ENCODE results near the gene DHX38. TPM values are rescaled to one million over a fixed set of nuclear protein-coding genes. Genes with fewer than 3 reads are reported as not detected.

The DHX38 gene
- 10 to 100 TPM; 59.0 to 70.2 (median 62.8) TPM for total RNA-seq

DNA sequence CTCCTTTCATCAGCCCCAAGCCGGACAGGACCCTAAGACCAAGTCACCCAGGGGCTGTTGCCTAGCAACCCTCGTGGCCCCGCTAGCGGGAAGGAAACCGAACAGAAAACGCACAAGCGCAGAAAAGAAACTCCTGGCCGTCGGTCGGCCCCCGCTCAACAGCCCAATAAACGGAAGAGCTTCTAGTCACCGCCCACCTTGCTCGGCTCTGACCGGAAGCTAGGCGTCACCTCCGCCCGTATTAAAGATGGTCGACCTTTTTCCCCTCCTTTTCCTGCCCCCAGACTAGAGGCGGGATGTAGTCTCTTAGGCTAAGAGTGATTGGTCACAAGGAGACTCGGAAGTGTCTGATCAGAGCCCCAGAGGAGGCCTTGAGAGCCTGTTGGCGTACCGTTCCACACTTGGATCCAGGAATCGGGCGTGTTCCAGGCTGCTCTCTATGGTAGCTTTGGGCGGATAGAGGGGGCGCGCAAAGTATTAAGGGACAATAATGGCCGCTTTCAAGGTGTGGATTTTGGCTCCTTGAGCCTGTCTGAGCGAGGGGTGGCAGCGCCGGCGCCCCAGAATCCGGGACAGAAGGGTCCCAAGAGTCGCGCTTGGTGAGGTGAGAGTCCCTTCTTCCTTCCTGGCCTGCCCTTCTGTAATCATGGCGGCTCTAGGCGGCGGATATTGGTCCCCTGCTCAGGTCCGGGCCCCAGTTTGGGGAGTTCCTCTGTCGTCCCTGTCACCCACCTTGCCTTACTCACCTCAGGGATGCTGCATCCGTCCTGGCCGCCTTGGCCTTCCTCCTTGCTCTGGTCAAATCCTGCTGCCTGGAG, at the start of gene DHX38, which contains the start of gene TXNL4B:
DHX38 (plus strand) TSS at position 400 of the 818 bp plus-strand sequence. CDS start 2,311 bp downstream, outside the sequence.
TXNL4B (minus strand) TSS at position 173 of the 818 bp plus-strand sequence. CDS start 2,871 bp downstream, outside the sequence.
- H3K4me1 ChIP-seq = peaks cover 30 to 45% (median 38%) of the 10 kb centered on the region in 4 donors
- intact Hi-C loops (cut with DNase I) = loop anchor here (5.0 to 10.0 kb wide), 2 partner anchors 81 to 961 kb away; no protein-coding TSS in a partner anchor
- peak within 1 kb of the TSS; percentile 91 to 95 (median 92) for H3K27ac ChIP-seq (replicated peaks in 1 of 4)
- H3K36me3 ChIP-seq = peaks cover 30 to 48% (median 45%) of the 10 kb centered on the region in 4 donors
- no peaks in the 10 kb centered on the region for H3K27me3 ChIP-seq
- H3K4me3 ChIP-seq = peak within 1 kb of the TSS; percentile 85 to 96 (median 89)
- peak; percentile 98 for DNase-seq (ENCODE audit: extremely low spot score)
- WGBS = 1% methylated on average over 26 of the region's 43 CpGs
- no peak for TF ChIP-seq EP300 (IDR thresholded peaks at IDR 0.05)
- TF ChIP-seq, protein P1, sequence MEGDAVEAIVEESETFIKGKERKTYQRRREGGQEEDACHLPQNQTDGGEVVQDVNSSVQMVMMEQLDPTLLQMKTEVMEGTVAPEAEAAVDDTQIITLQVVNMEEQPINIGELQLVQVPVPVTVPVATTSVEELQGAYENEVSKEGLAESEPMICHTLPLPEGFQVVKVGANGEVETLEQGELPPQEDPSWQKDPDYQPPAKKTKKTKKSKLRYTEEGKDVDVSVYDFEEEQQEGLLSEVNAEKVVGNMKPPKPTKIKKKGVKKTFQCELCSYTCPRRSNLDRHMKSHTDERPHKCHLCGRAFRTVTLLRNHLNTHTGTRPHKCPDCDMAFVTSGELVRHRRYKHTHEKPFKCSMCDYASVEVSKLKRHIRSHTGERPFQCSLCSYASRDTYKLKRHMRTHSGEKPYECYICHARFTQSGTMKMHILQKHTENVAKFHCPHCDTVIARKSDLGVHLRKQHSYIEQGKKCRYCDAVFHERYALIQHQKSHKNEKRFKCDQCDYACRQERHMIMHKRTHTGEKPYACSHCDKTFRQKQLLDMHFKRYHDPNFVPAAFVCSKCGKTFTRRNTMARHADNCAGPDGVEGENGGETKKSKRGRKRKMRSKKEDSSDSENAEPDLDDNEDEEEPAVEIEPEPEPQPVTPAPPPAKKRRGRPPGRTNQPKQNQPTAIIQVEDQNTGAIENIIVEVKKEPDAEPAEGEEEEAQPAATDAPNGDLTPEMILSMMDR (IDR thresholded peaks at IDR 0.05) = no peak
- TF ChIP-seq POLR2AphosphoS5 (IDR thresholded peaks at IDR 0.05) = peak; percentile 93 to 94
- TF ChIP-seq POLR2A (IDR thresholded peaks at IDR 0.05; ENCODE audit: low read depth) = peak; percentile 61
- no peaks in the 10 kb centered on the region for H3K9me3 ChIP-seq

- DNase-seq (ENCODE audit: extremely low spot score) = no peak
- no peak overlapping the region for H3K4me3 ChIP-seq
- no peak for TF ChIP-seq POLR2AphosphoS5 (IDR thresholded peaks at IDR 0.05)
- TF ChIP-seq, protein P1 (IDR thresholded peaks at IDR 0.05) = no peak
- TF ChIP-seq EP300 (IDR thresholded peaks at IDR 0.05) = no peak
- no peak for TF ChIP-seq POLR2A (IDR thresholded peaks at IDR 0.05; ENCODE audit: low read depth)
- H3K36me3 ChIP-seq = peaks cover 16 to 37% (median 28%) of the 10 kb centered on the region in 4 donors
- intact Hi-C loops (cut with DNase I) = no loop called here
- H3K27ac ChIP-seq (replicated peaks in 1 of 4) = no peak overlapping the region
- 58% methylated on average over 6 of the region's 6 CpGs for WGBS
- H3K27me3 ChIP-seq = no peaks in the 10 kb centered on the region
- H3K9me3 ChIP-seq = no peaks in the 10 kb centered on the region
- H3K4me1 ChIP-seq = no peaks in the 10 kb centered on the region
These were observed 49.4 kb upstream of the DHX38 start for GRCh38 chr16:72044296-72044695.

GRCh38 chr16:72044825-72045359, 48.8 kb upstream of the DHX38 start:
- WGBS = 62% methylated on average over 2 of the region's 2 CpGs
- Histone ChIP-seq H3K27me3 (no peaks in the 10 kb centered on the region), H3K4me3 (no peak overlapping the region), H3K4me1 (no peaks in the 10 kb centered on the region), H3K36me3 (peaks cover 16 to 36% (median 28%) of the 10 kb centered on the region in 4 donors), H3K9me3 (no peaks in the 10 kb centered on the region), H3K27ac (replicated peaks in 1 of 4) (no peak overlapping the region)
- intact Hi-C loops (cut with DNase I) = no loop called here
- DNase-seq (ENCODE audit: extremely low spot score) = no peak
- TF ChIP-seq POLR2AphosphoS5 (IDR thresholded peaks at IDR 0.05) (no peak), POLR2A (IDR thresholded peaks at IDR 0.05; ENCODE audit: low read depth) (no peak), EP300 (IDR thresholded peaks at IDR 0.05) (no peak)
- TF ChIP-seq, protein P1 (IDR thresholded peaks at IDR 0.05) = no peak

DNA sequence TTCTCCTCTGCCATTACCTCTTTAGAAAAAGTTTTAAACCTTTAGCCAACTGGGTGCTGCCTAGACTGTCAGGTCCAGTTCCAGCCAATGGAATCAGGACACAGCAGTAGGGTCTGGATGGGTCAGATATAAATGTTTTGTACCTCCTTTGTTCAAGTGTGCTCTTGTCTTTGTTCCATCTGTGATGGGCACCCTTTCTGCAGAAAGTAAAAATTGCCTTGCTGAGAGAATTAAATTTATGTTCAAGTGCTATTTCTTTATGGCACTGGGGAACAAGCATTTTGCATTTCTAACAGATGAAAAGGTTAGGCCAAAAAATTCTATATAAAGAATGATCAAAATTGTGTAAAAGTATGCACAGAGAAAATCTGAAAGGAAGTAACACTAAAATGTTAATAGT, 44.5 kb upstream of the DHX38 start:
- intact Hi-C loops (cut with DNase I) = no loop called here

More for the DNA sequence above, 44.5 kb upstream of the DHX38 start:
- Histone ChIP-seq H3K36me3 (peaks cover 0 to 2% (median 2%) of the 10 kb centered on the region in 4 donors), H3K27me3 (no peaks in the 10 kb centered on the region), H3K9me3 (no peaks in the 10 kb centered on the region), H3K4me1 (no peaks in the 10 kb centered on the region), H3K4me3 (no peak overlapping the region), H3K27ac (replicated peaks in 1 of 4) (no peak overlapping the region)
- no peak for DNase-seq (ENCODE audit: extremely low spot score)
- no peak for TF ChIP-seq EP300 (IDR thresholded peaks at IDR 0.05)
- TF ChIP-seq, protein P1 (IDR thresholded peaks at IDR 0.05) = no peak
- no peak for TF ChIP-seq POLR2AphosphoS5 (IDR thresholded peaks at IDR 0.05)
- no peak for TF ChIP-seq POLR2A (IDR thresholded peaks at IDR 0.05; ENCODE audit: low read depth)

Data from esophagus muscularis mucosa (tissue), 4 donors.